Liver (tissue), 9 donors: ENCODE results near the gene SMPD3. TPM values are rescaled to one million over a fixed set of nuclear protein-coding genes. Genes with fewer than 3 reads are reported as not detected.
A peak's percentile ranks its signal among the peaks of the same experiment; 100 is the strongest.

Experiments
- DNase-seq: peaks from one replicate; pipeline ENCODE4 v3.0.0-alpha.2; 2017; ENCODE audit warnings: low spot score
- H3K27ac ChIP-seq, 2 donors: one replicate each; pipeline ENCODE4 v1.7.0; 2013; ENCODE audit warnings: inconsistent platforms in 2 of 2, low read length in 2 of 2, control low read depth in 1 of 2, low read depth in 1 of 2, mild to moderate bottlenecking in 1 of 2
- H3K27me3 ChIP-seq, 4 donors: one replicate each; pipeline versions ENCODE4 v1.6.1 to v1.7.0; 2013; ENCODE audit warnings: low read length in 3 of 4, inconsistent platforms in 1 of 4, mild to moderate bottlenecking in 1 of 4, moderate library complexity in 1 of 4; ENCODE audit not compliant: control insufficient read depth in 4 of 4, insufficient read depth in 4 of 4
- H3K36me3 ChIP-seq, 4 donors: one replicate each; pipeline versions ENCODE4 v1.6.1 to v1.7.0; 2013; ENCODE audit warnings: low read length in 3 of 4, mild to moderate bottlenecking in 3 of 4, low read depth in 1 of 4, moderate library complexity in 1 of 4; ENCODE audit not compliant: control insufficient read depth in 4 of 4, insufficient read depth in 3 of 4
- H3K4me1 ChIP-seq, 4 donors: one replicate each; pipeline versions ENCODE4 v1.6.1 to v1.7.0; 2013; ENCODE audit warnings: low read length in 3 of 4, mild to moderate bottlenecking in 3 of 4, moderate library complexity in 1 of 4; ENCODE audit not compliant: control insufficient read depth in 4 of 4, insufficient read depth in 4 of 4
- H3K4me3 ChIP-seq, 3 donors: one replicate each; pipeline versions ENCODE4 v1.6.1 to v1.7.0; 2013; ENCODE audit warnings: low read length in 3 of 3, control low read depth in 1 of 3, low read depth in 1 of 3, mild to moderate bottlenecking in 1 of 3
- H3K9ac ChIP-seq, 2 donors: one replicate each; pipeline ENCODE4 v1.7.0; 2013; ENCODE audit warnings: low read length in 2 of 2, mild to moderate bottlenecking in 2 of 2, moderate library complexity in 2 of 2, control low read depth in 1 of 2, low read depth in 1 of 2
- H3K9me3 ChIP-seq, 4 donors: one replicate each; pipeline versions ENCODE4 v1.6.1 to v1.7.0; 2013; ENCODE audit warnings: low read length in 3 of 4; ENCODE audit not compliant: control insufficient read depth in 4 of 4
- FOXA2 ChIP-seq: IDR thresholded peaks from 2 replicates; pipeline ENCODE4 v1.6.1; 2016; ENCODE audit warnings: antibody characterized with exemption
- GABPA ChIP-seq, 2 donors: IDR thresholded peaks in 1 of 2; conservative IDR thresholded peaks in 1 of 2; 2 replicates each; pipeline ENCODE4 v1.6.1; 2016; ENCODE audit warnings: antibody characterized with exemption in 2 of 2, mild to moderate bottlenecking in 1 of 2, moderate library complexity in 1 of 2
- HNF4G ChIP-seq: IDR thresholded peaks from 2 replicates; pipeline ENCODE4 v1.6.1; 2016; ENCODE audit warnings: antibody characterized with exemption
- JUND ChIP-seq, 2 donors: IDR thresholded peaks; 2 replicates each; pipeline ENCODE4 v1.6.1; 2016; ENCODE audit warnings: antibody characterized with exemption in 2 of 2
- RAD21 ChIP-seq, 2 donors: IDR thresholded peaks; 2 replicates each; pipeline ENCODE4 v1.6.1; 2016; ENCODE audit warnings: antibody characterized with exemption in 2 of 2, mild to moderate bottlenecking in 2 of 2
- RXRA ChIP-seq, 2 donors: IDR thresholded peaks; 2 replicates each; pipeline ENCODE4 v1.6.1; 2017 to 2018; ENCODE audit warnings: antibody characterized with exemption in 2 of 2, mild to moderate bottlenecking in 1 of 2
- SP1 ChIP-seq: IDR thresholded peaks from 2 replicates; pipeline ENCODE4 v1.6.1; 2018; ENCODE audit warnings: antibody characterized with exemption, mild to moderate bottlenecking
- TAF1 ChIP-seq: conservative IDR thresholded peaks from 2 replicates; pipeline ENCODE4 v1.6.1; 2016; ENCODE audit warnings: antibody characterized with exemption, mild to moderate bottlenecking
- WGBS: extraction: QIAGEN DNeasy Blood & Tissue Kit; methylation state at CpG from one replicate; pipeline ENCODE4 v1.1.7; 2013; 5-methylcytosine and 5-hydroxymethylcytosine counted together
- polyA plus RNA-seq, 2 donors: library from polyadenylated mRNA; stranded (reverse) in 1 of 2; unstranded in 1 of 2; fragments of 200-250 nt in 1 of 2; fragments of >200 nt in 1 of 2; fragmentation: Nextera tagmentation in 1 of 2; extraction: Ambion mirVana in 1 of 2; gene quantifications; one replicate each; pipeline versions ENCODE4 v1.2.1 to v1.2.3, GENCODE V29; 2013 to 2015
- total RNA-seq, 2 donors: library from RNA; depleted of rRNA; stranded (reverse); fragments of >200 nt; gene quantifications; one replicate each; pipeline ENCODE4 v1.2.3, GENCODE V29; 2014
- TF ChIP-seq, protein P1 (sequence below): IDR thresholded peaks from 2 replicates; pipeline ENCODE4 v1.6.1; 2016; ENCODE audit warnings: antibody characterized with exemption, mild to moderate bottlenecking
- TF ChIP-seq, protein P2 (sequence below): fragments of 150-350 bp; IDR thresholded peaks from 2 replicates; pipeline ENCODE4 v1.5.1; 2017; ENCODE audit warnings: improper control_type of control experiment, low read depth, low read length; ENCODE audit not compliant: missing input control
- donor health status: healthy.
- donor health status: healthy.
- donor health status: healthy.
- donor health status: healthy.
- donor health status: healthy.

SMPD3 gene
- total and polyA plus RNA-seq, 4 donors, result 0.33 to 10.6 (median 2.7) TPM

- H3K9ac ChIP-seq, result no peak overlapping the region
- H3K4me3 ChIP-seq, result peak overlapping the region in 2 of 3 donors; percentile 26 to 38
- TF ChIP-seq FOXA2 (no peak), SP1 (no peak)
- H3K27me3 ChIP-seq, result peaks cover 0 to 7% (median 1%) of the 10 kb centered on the region in 4 donors
- no peak overlapping the region for H3K27ac ChIP-seq
- H3K4me1 ChIP-seq, result peaks cover 12 to 22% (median 17%) of the 10 kb centered on the region in 4 donors
- no peaks in the 10 kb centered on the region for H3K36me3 ChIP-seq
- no peaks in the 10 kb centered on the region for H3K9me3 ChIP-seq
- no peak for DNase-seq
- 24% methylated on average over 73 of the region's 73 CpGs for WGBS
These were observed 1.3 kb downstream of the SMPD3 start for GRCh38 chr16:68446681-68447652.

- Histone ChIP-seq H3K9ac (no peak overlapping the region), H3K4me3 (no peak overlapping the region), H3K27ac (no peak overlapping the region), H3K27me3 (peaks cover 0 to 7% (median 1%) of the 10 kb centered on the region in 4 donors), H3K4me1 (peaks cover 12 to 22% (median 17%) of the 10 kb centered on the region in 4 donors), H3K36me3 (no peaks in the 10 kb centered on the region), H3K9me3 (no peaks in the 10 kb centered on the region)
- 0% methylated on average over 1 of the region's 1 CpG for WGBS
- TF ChIP-seq JUND (IDR thresholded peaks at IDR 0.05) (no peak), RAD21 (IDR thresholded peaks at IDR 0.05) (peak; percentile 83 to 92), GABPA (IDR thresholded peaks at IDR 0.05 in 1 of 2, conservative IDR thresholded peaks at IDR 0.05 in 1 of 2) (no peak), RXRA (IDR thresholded peaks at IDR 0.05) (no peak), HNF4G (no peak), TAF1 (no peak)
- TF ChIP-seq, protein P1, sequence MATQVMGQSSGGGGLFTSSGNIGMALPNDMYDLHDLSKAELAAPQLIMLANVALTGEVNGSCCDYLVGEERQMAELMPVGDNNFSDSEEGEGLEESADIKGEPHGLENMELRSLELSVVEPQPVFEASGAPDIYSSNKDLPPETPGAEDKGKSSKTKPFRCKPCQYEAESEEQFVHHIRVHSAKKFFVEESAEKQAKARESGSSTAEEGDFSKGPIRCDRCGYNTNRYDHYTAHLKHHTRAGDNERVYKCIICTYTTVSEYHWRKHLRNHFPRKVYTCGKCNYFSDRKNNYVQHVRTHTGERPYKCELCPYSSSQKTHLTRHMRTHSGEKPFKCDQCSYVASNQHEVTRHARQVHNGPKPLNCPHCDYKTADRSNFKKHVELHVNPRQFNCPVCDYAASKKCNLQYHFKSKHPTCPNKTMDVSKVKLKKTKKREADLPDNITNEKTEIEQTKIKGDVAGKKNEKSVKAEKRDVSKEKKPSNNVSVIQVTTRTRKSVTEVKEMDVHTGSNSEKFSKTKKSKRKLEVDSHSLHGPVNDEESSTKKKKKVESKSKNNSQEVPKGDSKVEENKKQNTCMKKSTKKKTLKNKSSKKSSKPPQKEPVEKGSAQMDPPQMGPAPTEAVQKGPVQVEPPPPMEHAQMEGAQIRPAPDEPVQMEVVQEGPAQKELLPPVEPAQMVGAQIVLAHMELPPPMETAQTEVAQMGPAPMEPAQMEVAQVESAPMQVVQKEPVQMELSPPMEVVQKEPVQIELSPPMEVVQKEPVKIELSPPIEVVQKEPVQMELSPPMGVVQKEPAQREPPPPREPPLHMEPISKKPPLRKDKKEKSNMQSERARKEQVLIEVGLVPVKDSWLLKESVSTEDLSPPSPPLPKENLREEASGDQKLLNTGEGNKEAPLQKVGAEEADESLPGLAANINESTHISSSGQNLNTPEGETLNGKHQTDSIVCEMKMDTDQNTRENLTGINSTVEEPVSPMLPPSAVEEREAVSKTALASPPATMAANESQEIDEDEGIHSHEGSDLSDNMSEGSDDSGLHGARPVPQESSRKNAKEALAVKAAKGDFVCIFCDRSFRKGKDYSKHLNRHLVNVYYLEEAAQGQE, result peak; percentile 51
- TF ChIP-seq, protein P2, sequence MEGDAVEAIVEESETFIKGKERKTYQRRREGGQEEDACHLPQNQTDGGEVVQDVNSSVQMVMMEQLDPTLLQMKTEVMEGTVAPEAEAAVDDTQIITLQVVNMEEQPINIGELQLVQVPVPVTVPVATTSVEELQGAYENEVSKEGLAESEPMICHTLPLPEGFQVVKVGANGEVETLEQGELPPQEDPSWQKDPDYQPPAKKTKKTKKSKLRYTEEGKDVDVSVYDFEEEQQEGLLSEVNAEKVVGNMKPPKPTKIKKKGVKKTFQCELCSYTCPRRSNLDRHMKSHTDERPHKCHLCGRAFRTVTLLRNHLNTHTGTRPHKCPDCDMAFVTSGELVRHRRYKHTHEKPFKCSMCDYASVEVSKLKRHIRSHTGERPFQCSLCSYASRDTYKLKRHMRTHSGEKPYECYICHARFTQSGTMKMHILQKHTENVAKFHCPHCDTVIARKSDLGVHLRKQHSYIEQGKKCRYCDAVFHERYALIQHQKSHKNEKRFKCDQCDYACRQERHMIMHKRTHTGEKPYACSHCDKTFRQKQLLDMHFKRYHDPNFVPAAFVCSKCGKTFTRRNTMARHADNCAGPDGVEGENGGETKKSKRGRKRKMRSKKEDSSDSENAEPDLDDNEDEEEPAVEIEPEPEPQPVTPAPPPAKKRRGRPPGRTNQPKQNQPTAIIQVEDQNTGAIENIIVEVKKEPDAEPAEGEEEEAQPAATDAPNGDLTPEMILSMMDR, result peak; percentile 49
- peak; percentile 50 for DNase-seq
These were observed 2.9 kb downstream of the SMPD3 start for GRCh38 chr16:68445458-68445857.
